Measurements from ENCODE around the gene PKNOX2.

- TF ChIP-seq CTCF (IDR thresholded peaks at IDR 0.05) (no peak), IRF1 (CRISPR knock-in tag; IDR thresholded peaks at IDR 0.05) (no peak), MAX (CRISPR knock-in tag; IDR thresholded peaks at IDR 0.05) (no peak), ZNF532 (CRISPR knock-in tag; IDR thresholded peaks at IDR 0.05; ENCODE audit: borderline replicate concordance) (no peak), E2F5 (CRISPR knock-in tag; IDR thresholded peaks at IDR 0.05) (no peak), USF2 (CRISPR knock-in tag; IDR thresholded peaks at IDR 0.05) (peak; percentile 16; the same call in 1 of the 2 replicates), TEAD4 (CRISPR knock-in tag; IDR thresholded peaks at IDR 0.05) (no peak), ZNF281 (CRISPR knock-in tag; IDR thresholded peaks at IDR 0.05) (peak; percentile 92), ESRRA (CRISPR knock-in tag; IDR thresholded peaks at IDR 0.05; ENCODE audit: borderline replicate concordance) (no peak), FOXK1 (CRISPR knock-in tag; IDR thresholded peaks at IDR 0.05) (no peak), ETV6 (CRISPR knock-in tag; IDR thresholded peaks at IDR 0.05) (peak; percentile 76; the same call in 1 of the 2 replicates)
Observed at GRCh38 chr11:125371431-125371935, 206.9 kb downstream of the PKNOX2 start.

Measured in WTC11 (cell line).